K562 (cell line): ENCODE measurements around the gene EDARADD. TPM values are rescaled to one million over a fixed set of nuclear protein-coding genes. Genes with fewer than 3 reads are reported as not detected.

Experiments
- HDAC3 ChIP-seq: fragments of 450-650 bp; IDR thresholded peaks from 2 replicates; pipeline ENCODE4 v1.6.1; 2018; ENCODE audit warnings: borderline replicate concordance, mild to moderate bottlenecking, moderate library complexity; ENCODE audit not compliant: partially characterized antibody
- SIN3A ChIP-seq, 2 experiments: fragments of 150-350 bp in 1 of 2; IDR thresholded peaks; 2 replicates each; pipeline ENCODE4 v1.6.1; 2011 to 2016; ENCODE audit warnings: borderline replicate concordance in 2 of 2, low read depth in 2 of 2, low read length in 2 of 2, mild to moderate bottlenecking in 2 of 2, moderate library complexity in 2 of 2; ENCODE audit not compliant: control insufficient read depth in 1 of 2
- SMAD3 ChIP-seq: fragments of 450-650 bp; formaldehyde crosslinking; conservative IDR thresholded peaks from 2 replicates; pipeline ENCODE4 v1.4.0; 2020; ENCODE audit warnings: mild to moderate bottlenecking
- SMARCE1 ChIP-seq: fragments of 450-650 bp; IDR thresholded peaks from 2 replicates; pipeline ENCODE4 v1.7.1; 2016; ENCODE audit warnings: mild to moderate bottlenecking
- SNAPC5 ChIP-seq: fragments of 250-450 bp; sonication (Bioruptor Pico); IDR thresholded peaks from 2 replicates; pipeline ENCODE4 v1.8.0; 2021; ENCODE audit warnings: moderate library complexity, mild to moderate bottlenecking, inconsistent platforms
- TAL1 ChIP-seq: fragments of 450-650 bp; IDR thresholded peaks from 2 replicates; pipeline ENCODE4 v1.6.1; 2016; ENCODE audit warnings: mild to moderate bottlenecking
- THAP7 ChIP-seq: fragments of 250-450 bp; sonication (Bioruptor Pico); IDR thresholded peaks from 2 replicates; pipeline ENCODE4 v1.5.0; 2021
- ZBTB34 ChIP-seq: fragments of 250-450 bp; sonication (Bioruptor Pico); IDR thresholded peaks from 2 replicates; pipeline ENCODE4 v1.8.0; 2021; ENCODE audit warnings: mild to moderate bottlenecking, moderate library complexity
- ZNF592 ChIP-seq: fragments of 450-650 bp; IDR thresholded peaks from 2 replicates; pipeline ENCODE4 v1.6.1; 2017; ENCODE audit warnings: antibody characterized with exemption, mild to moderate bottlenecking
- polyA plus RNA-seq, 8 experiments: library from polyadenylated mRNA; depleted of rRNA in 4 of 8; stranded (reverse) in 5 of 8; unstranded in 3 of 8; fragments of >200 nt; fragmentation: Nextera tagmentation in 2 of 8; fragmentation: Illumina TruSeq in 1 of 8; extraction: Ambion mirVana in 2 of 8; extraction: Trizol in 1 of 8; gene quantifications; 2 replicates each; pipeline versions ENCODE4 v1.2.1 to v1.2.3, GENCODE V29; 2011 to 2014; ENCODE audit warnings: inconsistent platforms in 1 of 8, missing spikeins in 1 of 8
- total RNA-seq, 7 experiments: library from RNA; depleted of rRNA in 6 of 7; stranded (reverse); fragments of >200 nt in 6 of 7; fragmentation: Illumina TruSeq in 2 of 7; extraction: Trizol in 2 of 7; gene quantifications; 2 replicates each; pipeline versions ENCODE4 v1.2.1 to v1.2.3, GENCODE V29; 2011 to 2021; ENCODE audit warnings: low replicate concordance in 1 of 7

Gene EDARADD
- total and polyA plus RNA-seq, 9 of the 15 experiments (the other 6 are each of a cell fraction or from before 2014, with no cell fraction given): 0.46 to 32.4 (median 20.6) TPM

- TF ChIP-seq ZNF592 (no peak), SIN3A (IDR thresholded peaks at IDR 0.05; ENCODE audit: borderline replicate concordance in 2 of 2, control insufficient read depth in 1 of 2, low read depth in 2 of 2, low read length in 2 of 2) (no peak), ZBTB34 (no peak), SNAPC5 (CRISPR knock-in tag) (no peak), THAP7 (CRISPR knock-in tag) (no peak), SMARCE1 (no peak), HDAC3 (no peak), SMAD3 (CRISPR knock-in tag) (no peak), TAL1 (no peak)
Observed at GRCh38 chr1:236465231-236465958, 71.3 kb downstream of the EDARADD start (continued).
